Activated T-cell treated with anti-CD3 and anti-CD28 coated beads for 24 hours (primary cell): ENCODE data around the gene ZNF486.
A peak's percentile ranks its signal among the peaks of the same experiment; 100 is the strongest.
"Not testable (repeated sequence)": the region's sequence is repeated elsewhere in the genome, so short reads cannot be mapped to it uniquely, and the experiment has no call there.

Experiments used
- DNase-seq: peaks from one replicate; pipeline ENCODE4 v3.0.0-alpha.2; 2020; ENCODE audit warnings: low read depth

Gene ZNF486

DNA sequence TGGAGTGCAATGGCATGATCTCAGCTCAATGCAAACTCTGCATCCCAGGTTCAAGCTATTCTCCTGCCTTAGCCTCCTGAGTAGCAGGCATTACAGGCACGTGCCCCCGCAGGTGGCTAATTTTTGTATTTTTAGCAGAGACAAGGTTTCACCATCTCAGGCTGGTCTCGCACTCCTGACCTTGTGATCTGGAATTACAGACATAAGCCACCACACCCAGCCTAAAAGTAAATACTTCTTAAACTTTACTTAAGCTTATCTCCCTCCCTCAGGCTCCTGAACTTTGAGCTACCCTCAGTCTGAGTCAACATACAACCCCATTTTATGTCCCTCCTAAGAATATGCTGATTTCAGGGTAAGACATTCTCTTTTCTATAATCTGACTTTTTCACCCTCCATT, 66.1 kb downstream of the ZNF486 start:
- no peak for DNase-seq

DNA sequence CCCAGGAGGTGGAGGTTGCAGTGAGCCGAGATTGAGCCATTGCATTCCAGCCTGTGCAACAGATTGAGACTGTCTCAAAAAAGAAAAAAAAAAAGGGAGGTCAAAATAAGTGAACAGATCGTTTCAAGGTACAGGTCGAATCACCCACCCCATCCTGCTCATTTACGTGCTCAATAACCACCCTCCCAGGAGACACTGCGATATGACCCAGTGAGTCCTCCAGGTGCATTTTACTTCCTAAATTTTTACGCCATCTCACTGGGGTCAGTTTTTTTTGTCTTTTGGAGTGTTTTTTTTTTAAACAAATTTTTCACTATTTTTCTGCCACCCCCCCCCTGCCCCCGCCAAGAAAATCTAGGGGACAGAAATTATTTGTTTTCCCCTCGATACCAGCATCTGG, 68.1 kb downstream of the ZNF486 start:
- no peak for DNase-seq

DNA sequence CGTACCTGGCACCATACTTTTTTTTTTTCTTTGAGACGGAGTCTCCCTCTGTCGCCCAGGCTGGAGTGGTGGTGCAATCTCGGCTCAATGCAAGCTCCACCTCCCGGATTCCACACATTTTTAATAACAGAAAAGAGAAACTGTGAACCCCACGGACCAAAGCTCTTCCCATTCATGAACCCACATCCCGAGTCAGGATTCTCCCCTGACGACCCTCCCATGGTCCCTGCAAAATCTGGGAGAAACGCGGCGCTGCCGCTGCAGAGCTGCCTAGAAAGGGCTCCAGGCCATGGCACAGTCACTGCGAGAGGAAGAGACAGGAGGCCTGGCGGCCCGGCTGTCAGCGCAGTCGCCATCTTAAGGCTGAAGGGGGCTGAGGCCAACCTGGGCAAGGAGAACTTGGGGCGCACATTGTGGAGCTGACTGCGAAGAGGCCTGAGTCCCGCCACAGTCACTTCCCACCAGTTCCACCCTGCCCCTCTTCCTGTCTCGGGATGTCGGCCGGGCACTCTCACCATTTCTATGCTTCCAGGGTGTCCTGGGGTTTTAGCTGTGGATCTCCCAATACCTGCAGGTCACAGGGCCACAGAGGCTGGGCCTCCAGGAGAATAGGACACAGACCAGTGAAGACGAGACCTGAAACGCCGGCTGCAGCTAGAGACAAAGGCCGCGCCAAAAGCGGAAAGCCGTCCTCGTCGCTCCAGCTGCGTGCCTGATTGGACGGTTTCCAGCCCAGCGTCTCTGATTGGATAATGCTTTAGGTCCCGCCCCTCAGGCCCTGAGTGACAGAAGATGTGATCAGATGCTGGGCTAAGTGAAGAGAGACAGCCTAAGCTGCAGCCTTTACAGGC, 71.0 kb downstream of the ZNF486 start:
- peak; percentile 90 for DNase-seq

DNA sequence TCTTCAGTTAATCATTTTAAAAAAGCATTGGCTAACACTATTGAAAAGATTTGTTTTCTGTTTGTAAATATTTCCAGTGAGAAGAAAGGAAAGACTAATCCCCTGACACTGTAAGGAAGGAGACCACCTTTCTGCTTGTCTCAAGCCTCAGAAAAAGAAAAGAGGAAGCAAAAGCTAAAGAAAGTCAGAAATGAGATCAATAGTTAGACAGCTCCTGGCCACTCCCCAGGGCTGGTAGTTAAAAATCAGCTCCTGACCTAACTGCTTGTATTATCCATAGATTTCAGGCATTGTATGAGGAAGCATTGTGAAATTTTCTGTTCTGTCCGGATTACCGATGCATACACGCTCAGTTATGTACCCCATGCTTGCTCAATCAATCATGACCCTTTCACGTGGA, 76.6 kb downstream of the ZNF486 start:
- no peak for DNase-seq

DNA sequence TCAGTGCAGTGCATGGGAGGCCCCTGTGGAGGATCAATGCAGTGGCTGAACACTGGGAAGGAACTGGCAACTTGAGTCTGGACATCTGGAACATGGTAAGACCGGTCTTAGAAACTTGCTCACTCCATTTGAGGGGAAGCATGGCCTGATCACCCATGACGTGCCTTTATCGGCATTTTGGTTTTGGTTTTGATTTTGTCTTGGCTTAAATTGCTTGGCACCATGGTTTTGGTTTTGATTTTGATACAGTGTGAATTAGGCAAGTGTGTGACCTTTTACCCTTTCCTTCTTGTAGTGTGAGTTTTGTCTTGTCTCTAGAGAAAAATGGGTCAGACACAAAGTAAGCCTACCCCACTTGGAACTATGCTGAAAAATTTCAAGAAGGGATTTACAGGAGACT, 77.3 kb downstream of the ZNF486 start:
- no peak for DNase-seq

DNA sequence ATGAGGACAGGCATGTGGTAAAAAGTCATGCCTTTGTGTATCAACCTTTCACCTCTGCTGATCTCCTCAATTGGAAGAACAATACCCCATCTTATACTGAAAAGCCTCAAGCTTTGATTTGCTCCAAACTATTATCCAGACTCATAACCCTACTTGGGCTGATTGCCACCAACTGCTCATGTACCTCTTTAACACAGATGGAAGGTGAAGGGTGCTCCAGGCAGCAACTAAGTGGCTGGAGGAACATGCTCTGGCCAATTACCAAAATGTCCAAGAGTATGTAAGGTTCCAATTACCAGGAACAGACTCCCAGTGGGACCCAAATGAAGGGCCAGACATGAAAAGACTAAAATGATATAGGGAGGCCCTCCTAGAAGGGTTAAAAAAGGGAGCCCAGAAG, 78.3 kb downstream of the ZNF486 start:
- no peak for DNase-seq

DNA sequence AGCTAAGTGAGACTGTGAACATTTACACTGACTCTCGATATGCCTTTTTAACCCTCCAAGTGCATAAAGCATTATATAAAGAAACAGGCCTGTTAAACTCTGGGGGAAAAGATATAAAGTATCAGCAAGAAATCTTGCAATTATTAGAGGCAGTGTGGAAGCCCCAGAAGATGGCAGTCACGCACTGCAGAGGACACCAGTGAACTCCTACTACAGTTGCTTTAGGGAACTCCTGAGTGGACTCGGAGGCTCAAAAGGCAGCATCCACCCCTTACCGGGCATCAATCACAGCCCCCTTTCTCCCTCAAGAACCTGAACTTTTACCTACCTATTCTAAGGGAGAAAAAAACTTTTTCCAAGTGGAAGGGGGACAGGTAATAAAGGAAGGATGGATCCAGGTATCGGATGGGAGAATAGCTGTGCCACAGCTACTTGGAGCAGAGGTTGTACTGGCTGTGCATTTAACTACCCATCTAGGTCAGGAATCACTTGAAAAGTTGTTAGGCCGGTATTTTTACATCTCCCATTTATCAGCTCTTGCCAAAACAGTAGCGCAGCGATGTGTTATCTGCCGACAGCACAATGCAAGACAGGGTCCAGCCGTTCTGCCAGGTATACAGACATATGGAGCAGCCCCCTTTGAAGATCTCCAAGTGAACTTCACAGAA, 80.1 kb downstream of the ZNF486 start:
- peak; percentile 8 for DNase-seq

DNA sequence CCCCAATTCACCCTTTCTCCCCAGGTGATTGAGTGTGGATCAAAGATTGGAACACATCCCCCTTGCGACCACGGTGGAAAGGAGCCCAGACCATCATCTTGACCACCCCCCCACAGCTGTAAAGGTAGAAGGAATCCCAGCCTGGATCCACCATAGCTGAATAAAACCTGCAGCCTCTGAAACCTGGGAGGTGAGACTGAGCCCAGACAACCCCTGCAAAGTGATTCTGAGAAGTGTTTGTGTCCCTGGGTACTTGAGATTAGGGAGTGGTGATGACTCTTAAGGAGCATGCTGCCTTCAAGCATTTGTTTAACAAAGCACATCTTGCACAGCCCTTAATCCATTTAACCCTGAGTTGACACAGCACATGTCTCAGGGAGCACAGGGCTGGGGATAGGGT, 81.2 kb downstream of the ZNF486 start:
- DNase-seq: not testable (repeated sequence)
